Lower leg skin (tissue), 3 donors: Measurements from ENCODE around the gene FUT1.

Source experiments
- CTCF ChIP-seq, 3 donors: fragments of 450-650 bp; IDR thresholded peaks; one replicate each; pipeline ENCODE4 v1.5.1; 2016; ENCODE audit warnings: antibody characterized with exemption in 3 of 3, mild to moderate bottlenecking in 3 of 3, moderate library complexity in 2 of 3
- POLR2A ChIP-seq, 2 donors: fragments of 450-650 bp; IDR thresholded peaks; one replicate each; pipeline ENCODE4 v1.6.1; 2016 to 2017; ENCODE audit warnings: antibody characterized with exemption in 2 of 2, mild to moderate bottlenecking in 1 of 2, moderate library complexity in 1 of 2

GRCh38 chr19:48784527-48784926, 32.1 kb upstream of the FUT1 start:
- no peak for TF ChIP-seq POLR2A (IDR thresholded peaks at IDR 0.05)
- no peak for TF ChIP-seq CTCF (IDR thresholded peaks at IDR 0.05)
